ENCODE results near the gene MRPS23. TPM values are rescaled to one million over a fixed set of nuclear protein-coding genes. Genes with fewer than 3 reads are reported as not detected.
A peak's percentile ranks its signal among the peaks of the same experiment; 100 is the strongest.

Gene MRPS23
- total and polyA plus RNA-seq, 9 of the 15 experiments (the other 6 are each of a cell fraction or from before 2014, with no cell fraction given): 59.1 to 298 (median 98.8) TPM

GRCh38 chr17:57834146-57834741 lies 15.6 kb downstream of the MRPS23 start:
- Histone ChIP-seq H3K9me3 (replicated peaks; ENCODE audit: control insufficient read depth, insufficient read depth, low read depth, low read length) (no peaks in the 10 kb centered on the region), H3K9me1 (ENCODE audit: control insufficient read depth, insufficient read depth, low read length) (peaks cover 3% of the 10 kb centered on the region), H3K27ac (ENCODE audit: extremely low read depth, low read depth, low read length) (no peak overlapping the region), H3K79me2 (ENCODE audit: control insufficient read depth, insufficient read depth, low read length) (no peaks in the 10 kb centered on the region), H3K4me2 (ENCODE audit: insufficient read depth, low read length) (no peak overlapping the region), H3K4me3 (no peak overlapping the region), H2AFZ (ENCODE audit: low read depth, low read length) (no peak overlapping the region), H3K4me1 (replicated peaks in 1 of 2; ENCODE audit: control insufficient read depth in 2 of 2, insufficient read depth in 2 of 2, low read length in 2 of 2) (0 out of 5 replicates have a peak, but pooled peaks cover 0 to 3% of the 10 kb centered on the region in 2 experiments), H4K20me1 (replicated peaks; ENCODE audit: control insufficient read depth, insufficient read depth, low read length) (0 out of 2 replicates have a peak, but pooled peaks cover 3% of the 10 kb centered on the region), H3K36me3 (ENCODE audit: control insufficient read depth, insufficient read depth, low read length) (peaks cover 11% of the 10 kb centered on the region), H3K27me3 (ENCODE audit: control insufficient read depth in 2 of 2, insufficient read depth in 2 of 2, low read length in 2 of 2) (no peaks in the 10 kb centered on the region), H3K9ac (ENCODE audit: insufficient read depth in 1 of 2, low read depth in 2 of 2, low read length in 2 of 2) (no peak overlapping the region)
- no peak for DNase-seq (ENCODE audit: extremely low read depth in 1 of 4, low spot score in 3 of 4)
- no peak for TF ChIP-seq ZNF695 (CRISPR knock-in tag; IDR thresholded peaks at IDR 0.05)
- TF ChIP-seq POLR2AphosphoS5 (IDR thresholded peaks at IDR 0.05; ENCODE audit: control insufficient read depth, insufficient read depth, low read depth, low read length): no peak
- no peak for TF ChIP-seq HNRNPH1 (optimal IDR thresholded peaks at IDR 0.05; ENCODE audit: low read depth, low read length)
- 0 out of 6 replicates have a peak, but pooled peaks of 1 of the 3 experiments have one; percentile 19 for TF ChIP-seq ZBTB11 (CRISPR knock-in tag; IDR thresholded peaks at IDR 0.05)
- WGBS (ENCODE audit: insufficient coverage, low coverage, missing lambda C conversion rate): 47% methylated on average over 13 of the region's 13 CpGs
- in situ Hi-C loops (cut with MboI) (no loop called here), intact Hi-C loops (cut with micrococcal nuclease) (loop anchor here (5.0 kb wide), 2 partner anchors 237 to 702 kb away; no protein-coding TSS in a partner anchor)
- ChIA-PET POLR2A (no interaction called here), CTCF (ENCODE audit: low intra/inter-chr PET ratio) (interaction anchor here (0.9 to 1.6 kb wide), 3 partner anchors 703 to 711 kb away, joined by 3 to 5 read pairs (median 4); no protein-coding TSS in a partner anchor)
- BruUV-seq (replicated peaks): no TSS peak
- FAIRE-seq: no peak
- ATAC-seq: no peak

Measured in K562 (cell line).